Measurements from ENCODE around the gene FARP2. TPM values are rescaled to one million over a fixed set of nuclear protein-coding genes. Genes with fewer than 3 reads are reported as not detected.
A peak's percentile ranks its signal among the peaks of the same experiment; 100 is the strongest.

FARP2 gene
- total and polyA plus RNA-seq, 10 of the 15 experiments (the other 5 are each of a cell fraction or from before 2014, with no cell fraction given), result 5.5 to 67.5 (median 36.8) TPM

GRCh38 chr2:241508240-241509154 is 152.4 kb downstream of the FARP2 start, which contains the start of gene STK25 (continued):
- TF ChIP-seq ZNF384 (IDR thresholded peaks at IDR 0.05; ENCODE audit: borderline replicate concordance, low read depth, low read length) (no peak), ATF3 (IDR thresholded peaks at IDR 0.05; ENCODE audit: borderline replicate concordance, extremely low read depth, low read depth, low read length) (peak; percentile 85; the same call in 1 of the 2 replicates), ATF2 (IDR thresholded peaks at IDR 0.05; ENCODE audit: low read length) (no peak), SKIL (IDR thresholded peaks at IDR 0.05; ENCODE audit: low read depth, poor library complexity, severe bottlenecking) (no peak), ZNF207 (IDR thresholded peaks at IDR 0.05; ENCODE audit: borderline replicate concordance) (peak; percentile 79), STAT1 (conservative IDR thresholded peaks at IDR 0.05) (no peak), CBX3 (IDR thresholded peaks at IDR 0.05; ENCODE audit: borderline replicate concordance, low read depth) (no peak), DPF2 (IDR thresholded peaks at IDR 0.05) (peak; percentile 63; the same call in 1 of the 2 replicates), NFXL1 (IDR thresholded peaks at IDR 0.05; ENCODE audit: borderline replicate concordance) (no peak), MAX (IDR thresholded peaks at IDR 0.05; ENCODE audit: low read depth, low read length) (peak; percentile 99), SP1 (IDR thresholded peaks at IDR 0.05; ENCODE audit: low read depth, low read length) (peak; percentile 58), STAT3 (IDR thresholded peaks at IDR 0.05; ENCODE audit: low read depth, low read length) (no peak), ZNF217 (IDR thresholded peaks at IDR 0.05) (no peak), IKZF2 (IDR thresholded peaks at IDR 0.05) (no peak), HDAC2 (IDR thresholded peaks at IDR 0.05) (no peak), YBX1 (IDR thresholded peaks at IDR 0.05) (no peak), USF2 (IDR thresholded peaks at IDR 0.05; ENCODE audit: borderline replicate concordance, low read depth, low read length) (peak; percentile 90), NR2C2 (IDR thresholded peaks at IDR 0.05; ENCODE audit: borderline replicate concordance, control insufficient read depth, insufficient read length, low read depth) (no peak), NFYA (IDR thresholded peaks at IDR 0.05; ENCODE audit: borderline replicate concordance, low read depth, low read length) (no peak), FOXK2 (IDR thresholded peaks at IDR 0.05) (no peak), PAX5 (IDR thresholded peaks at IDR 0.05; ENCODE audit: borderline replicate concordance, low read depth, low read length) (no peak), RAD21 (IDR thresholded peaks at IDR 0.05; ENCODE audit: insufficient read depth, low read depth, low read length) (no peak), BCL3 (IDR thresholded peaks at IDR 0.05; ENCODE audit: borderline replicate concordance, insufficient read depth, low read depth, low read length, poor library complexity, severe bottlenecking) (no peak)

All from GM12878 (cell line).